Right lung (tissue), 5 donors: ENCODE results near the gene IFNL1. TPM values are rescaled to one million over a fixed set of nuclear protein-coding genes. Genes with fewer than 3 reads are reported as not detected.
"Not testable (repeated sequence)": the region's sequence is repeated elsewhere in the genome, so short reads cannot be mapped to it uniquely, and the experiment has no call there.

Experiments
- DNase-seq, 2 donors: peaks; one replicate each; pipeline ENCODE4 v3.0.0-alpha.2; 2013
- polyA plus RNA-seq, 5 donors: library from polyadenylated mRNA; unstranded; fragments of 120-200 nt; gene quantifications; one replicate each; pipeline versions ENCODE4 v1.2.1 to v1.2.3, GENCODE V29; 2013; ENCODE audit warnings: inconsistent platforms in 1 of 5, low replicate concordance in 1 of 5; ENCODE audit not compliant: insufficient read length in 5 of 5, insufficient read depth in 1 of 5

The IFNL1 gene
- polyA plus RNA-seq, 5 donors: not detected

DNA sequence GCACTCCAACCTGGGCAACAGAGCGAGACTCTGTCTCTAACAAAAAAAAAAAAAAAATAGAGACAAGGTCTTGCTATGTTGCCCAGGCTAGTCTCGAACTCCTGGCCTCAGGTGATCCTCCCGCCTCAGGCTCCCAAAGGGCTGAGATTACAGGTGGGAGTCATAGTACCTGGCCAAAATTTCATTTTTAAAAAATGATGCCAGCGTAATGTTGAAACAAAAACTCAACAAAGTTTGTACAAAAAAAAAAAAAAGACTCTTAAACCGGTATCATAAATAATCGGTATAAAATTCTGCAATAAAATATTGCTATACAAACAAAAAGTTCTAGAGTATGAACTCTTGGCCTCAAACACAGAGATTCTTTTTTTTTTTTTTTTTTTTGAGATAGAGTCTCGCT lies 36.1 kb downstream of the IFNL1 start:
- no peak for DNase-seq

DNA sequence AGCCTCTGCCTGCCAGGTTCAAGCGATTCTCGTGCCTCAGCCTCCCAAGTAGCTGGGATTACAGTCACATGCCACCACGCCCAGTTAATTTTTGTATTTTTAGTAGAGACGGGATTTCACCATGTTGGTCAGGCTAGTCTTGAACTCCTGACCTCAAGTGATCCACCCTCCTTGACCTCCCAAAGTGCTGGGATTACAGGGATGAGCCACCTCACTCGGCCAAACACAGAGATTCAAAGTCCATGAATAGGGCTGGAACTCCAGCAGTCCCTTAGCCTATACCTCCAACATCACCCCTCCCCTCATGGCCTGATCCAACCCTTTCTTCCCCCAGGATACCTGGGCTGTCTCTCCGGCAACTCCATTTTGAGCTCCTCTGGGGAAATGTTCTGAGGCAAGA lies 36.5 kb downstream of the IFNL1 start:
- not testable (repeated sequence) for DNase-seq

DNA sequence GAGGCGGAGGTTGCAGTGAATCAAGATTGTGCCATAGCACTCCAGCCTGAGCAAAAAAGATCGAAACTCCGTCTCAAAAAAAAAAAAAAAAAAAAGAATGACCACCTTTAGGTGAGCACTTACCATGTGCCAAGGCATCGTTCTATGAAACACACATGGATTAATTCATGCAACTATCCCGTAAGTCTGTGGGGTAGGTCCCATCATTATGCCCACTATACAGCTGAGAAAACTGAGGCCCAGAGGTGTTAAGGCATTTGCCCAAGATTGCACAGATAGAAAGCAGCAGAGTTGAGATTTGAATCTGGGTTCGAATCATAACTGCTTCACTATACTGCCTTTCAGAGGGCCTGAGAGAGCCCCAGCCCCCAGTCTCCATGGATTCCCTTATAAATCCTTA lies 37.3 kb downstream of the IFNL1 start:
- DNase-seq: no peak

DNA sequence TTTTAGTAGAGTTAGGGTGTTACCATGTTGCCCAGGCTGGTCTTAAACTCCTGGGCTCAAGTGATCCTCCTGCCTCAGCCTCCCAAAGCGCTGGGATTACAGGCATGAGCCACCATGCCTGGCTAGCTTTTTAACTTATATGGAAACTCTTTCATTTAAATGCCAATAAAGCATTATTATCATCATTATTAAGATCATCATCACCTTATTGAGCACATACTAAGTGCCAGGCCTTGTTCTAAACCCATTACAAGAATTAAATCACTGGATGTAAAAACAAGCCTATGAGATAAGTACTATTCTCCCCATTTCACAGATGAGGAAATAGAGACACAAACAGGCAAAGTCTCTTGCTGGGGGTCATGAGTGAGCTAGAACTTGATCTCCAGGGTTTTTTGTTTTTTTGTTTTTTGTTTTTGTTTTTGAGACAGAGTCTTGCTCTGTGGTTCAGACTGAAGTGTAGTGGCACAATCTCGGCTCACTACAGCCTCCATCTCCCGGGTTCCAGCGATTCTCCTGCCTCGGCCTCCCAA lies 38.3 kb downstream of the IFNL1 start:
- no peak for DNase-seq

DNA sequence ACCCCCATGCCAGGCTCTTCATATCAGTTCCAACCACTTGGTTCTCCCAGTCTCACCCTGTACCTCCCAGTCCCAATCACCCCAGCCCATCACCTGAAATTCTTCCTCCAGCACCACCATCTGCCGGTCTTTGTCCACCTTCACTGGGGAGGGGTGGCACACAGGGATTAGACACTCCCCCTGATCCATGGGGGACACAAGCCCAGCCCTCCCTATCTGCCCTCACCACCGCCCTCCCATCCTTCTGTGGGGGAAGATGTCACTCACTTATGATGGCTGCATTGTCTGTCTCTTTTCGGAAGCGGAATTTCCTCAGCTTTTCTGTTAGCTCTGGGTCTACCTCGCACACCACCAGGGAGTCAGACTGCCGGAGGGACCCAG lies 39.0 kb downstream of the IFNL1 start:
- no peak for DNase-seq

DNA sequence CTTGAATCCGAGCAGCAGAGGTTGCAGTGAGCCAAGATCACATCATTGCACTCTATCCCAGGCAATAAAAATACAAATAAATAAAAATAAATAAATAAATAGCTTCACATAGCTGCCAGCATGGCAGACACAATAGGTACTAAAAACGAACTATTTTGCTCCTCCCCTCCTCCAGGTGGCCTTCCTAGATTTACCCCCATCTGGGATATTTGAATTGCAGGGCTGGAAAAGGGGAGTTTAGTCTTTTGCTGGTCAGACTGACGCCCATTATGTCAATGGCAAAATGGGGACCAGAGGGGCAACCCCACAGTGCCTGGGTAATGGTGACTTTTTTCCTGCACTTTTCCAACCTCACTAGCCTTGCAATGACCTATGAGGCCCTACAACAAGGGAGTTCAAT lies 40.3 kb downstream of the IFNL1 start:
- DNase-seq: no peak

DNA sequence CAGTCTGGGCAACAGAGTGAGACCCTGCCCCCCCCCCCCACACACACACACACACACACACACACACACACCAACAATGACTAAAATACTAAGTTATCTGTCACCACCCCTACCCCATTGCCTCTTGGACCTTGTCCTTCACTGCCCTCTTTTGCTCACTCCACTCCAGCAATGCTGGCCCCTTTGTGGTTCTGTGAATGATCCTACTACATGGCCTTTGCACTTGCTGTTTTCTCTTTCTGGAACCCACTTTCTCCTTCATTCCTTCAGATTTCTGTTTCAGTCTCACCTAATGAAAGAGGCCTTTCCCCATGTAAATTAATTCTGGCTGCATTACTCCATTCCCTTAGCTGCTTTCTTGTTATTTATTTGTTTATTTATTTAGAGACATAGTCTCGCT lies 43.5 kb downstream of the IFNL1 start:
- DNase-seq: no peak

DNA sequence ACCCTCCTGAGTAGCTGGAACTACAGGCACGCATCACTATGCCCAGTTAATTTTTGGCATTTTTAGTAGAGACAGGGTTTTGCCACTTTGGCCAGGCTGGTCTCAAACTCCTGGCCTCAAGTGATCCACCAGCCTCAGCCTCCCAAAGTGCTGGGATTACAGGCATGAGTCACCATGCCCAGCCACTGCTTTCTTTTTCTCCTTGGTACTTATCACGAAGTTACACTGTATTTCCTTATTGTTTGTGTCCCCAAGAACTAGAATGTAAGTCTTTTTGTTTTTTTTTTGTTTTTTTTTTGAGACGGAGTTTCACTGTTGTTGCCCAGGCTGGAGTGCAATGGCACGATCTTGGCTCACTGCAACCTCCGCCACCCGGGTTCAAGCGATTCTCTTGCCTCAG lies 43.9 kb downstream of the IFNL1 start:
- DNase-seq: not testable (repeated sequence)

DNA sequence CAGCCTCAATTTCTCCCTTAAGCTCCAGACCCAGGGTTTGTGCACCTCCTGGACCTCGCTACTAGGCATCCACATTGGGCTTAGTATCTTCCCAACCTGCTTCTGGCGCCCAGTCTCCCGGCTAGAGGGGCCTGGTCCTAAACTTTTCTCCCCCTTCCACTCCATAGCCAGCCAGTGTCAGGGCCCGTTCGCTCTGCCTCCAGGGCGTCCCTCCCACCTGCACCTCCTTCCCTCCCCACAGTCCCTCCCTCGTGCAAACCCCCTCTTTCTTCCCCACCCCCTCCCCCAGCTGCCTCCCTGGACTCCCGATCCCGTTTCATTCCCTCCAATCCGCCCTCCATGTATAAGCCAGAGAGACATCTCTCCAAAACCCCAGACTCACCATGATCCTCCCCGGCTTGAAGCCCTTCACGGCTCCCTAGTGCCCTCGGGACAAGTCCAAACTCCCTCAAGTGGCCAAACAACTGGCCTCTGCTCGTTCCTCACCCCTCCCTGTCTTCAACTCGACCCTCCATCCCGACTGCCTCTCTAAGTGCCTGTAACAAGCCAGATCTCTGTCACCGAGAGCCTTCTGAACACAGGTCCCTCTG lies 45.0 kb downstream of the IFNL1 start:
- peak in 1 of 2 donors; percentile 34 for DNase-seq

DNA sequence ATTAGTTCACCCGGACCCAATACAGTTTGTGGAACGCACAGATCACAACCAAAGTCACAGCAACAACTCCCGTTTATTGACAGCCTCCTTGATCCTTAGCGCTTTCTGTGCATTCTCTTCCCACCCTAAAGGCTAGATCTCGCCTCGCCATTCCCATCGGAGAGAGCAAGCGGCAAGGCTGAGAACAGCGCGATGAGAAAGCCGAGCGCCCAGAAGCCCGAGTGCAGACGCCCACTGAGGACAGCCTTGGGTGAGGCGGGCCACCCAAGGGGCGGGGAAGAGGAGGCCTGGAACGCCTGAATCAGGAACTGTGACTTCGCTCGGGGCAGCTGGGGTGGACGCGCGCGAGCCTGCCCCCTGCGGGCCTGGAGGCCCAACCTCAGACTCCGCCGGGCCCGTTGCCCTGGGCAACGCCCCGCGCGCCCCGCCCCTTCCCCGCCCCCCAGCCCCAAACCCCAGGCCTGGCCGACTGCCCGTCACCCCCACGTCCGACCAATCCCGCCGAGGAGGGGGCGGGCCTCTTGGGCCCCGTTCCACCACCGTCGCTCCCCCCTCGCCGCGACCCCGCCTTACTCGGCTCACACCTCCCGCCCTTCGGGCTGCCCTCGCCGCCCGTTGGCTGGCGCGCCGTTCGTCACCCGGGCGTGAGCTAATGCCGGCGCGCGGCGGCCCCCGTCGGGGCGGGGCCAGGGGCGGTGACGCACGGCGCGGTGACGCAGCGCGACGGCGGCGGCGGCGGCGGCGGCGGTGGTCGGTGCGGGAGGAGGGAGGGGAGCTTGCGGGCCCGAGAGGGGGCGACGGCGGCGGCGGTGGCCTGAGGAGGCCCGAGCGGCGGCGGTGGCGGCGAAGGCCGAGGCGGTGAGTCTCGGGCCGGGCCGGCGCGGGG lies 45.8 kb downstream of the IFNL1 start, which contains the start of gene SAMD4B:
TSS of gene SAMD4B (plus strand) at position 703 of the 886 bp plus-strand sequence. CDS start 14,473 bp downstream, outside the sequence.
- peak; percentile 98 for DNase-seq

DNA sequence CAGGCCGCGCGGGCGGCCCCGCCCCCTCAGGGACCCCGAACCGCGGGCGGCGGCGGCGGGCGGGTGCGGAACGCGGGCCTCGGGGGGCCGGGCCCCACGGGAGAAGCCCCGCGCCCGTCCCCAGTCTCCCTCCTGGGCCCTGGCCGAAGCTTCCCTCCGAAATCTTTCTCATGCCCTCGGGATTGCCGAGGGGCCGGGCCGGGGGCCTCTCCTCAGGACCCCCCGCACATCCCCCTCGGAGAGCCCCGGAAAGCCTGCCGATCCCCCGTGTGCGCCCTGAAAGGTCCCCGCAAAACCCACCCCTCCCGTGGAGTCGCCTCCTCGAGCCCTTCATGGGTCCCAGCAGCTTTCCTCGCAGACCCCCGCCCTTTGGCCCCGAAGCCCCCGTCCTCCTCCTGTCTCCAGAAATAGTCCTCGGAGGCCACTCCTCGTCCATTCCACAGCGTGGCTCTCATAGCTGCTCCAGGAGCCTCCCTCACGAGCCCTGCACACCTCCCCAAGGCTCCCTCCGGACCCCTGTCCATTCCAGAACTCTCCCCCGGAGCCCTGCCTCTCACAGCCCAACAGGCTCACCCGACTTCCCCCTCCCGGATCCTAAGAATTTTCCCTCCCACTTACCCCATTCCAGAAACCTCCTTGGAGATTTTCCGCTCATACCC lies 46.6 kb downstream of the IFNL1 start:
- no peak for DNase-seq

DNA sequence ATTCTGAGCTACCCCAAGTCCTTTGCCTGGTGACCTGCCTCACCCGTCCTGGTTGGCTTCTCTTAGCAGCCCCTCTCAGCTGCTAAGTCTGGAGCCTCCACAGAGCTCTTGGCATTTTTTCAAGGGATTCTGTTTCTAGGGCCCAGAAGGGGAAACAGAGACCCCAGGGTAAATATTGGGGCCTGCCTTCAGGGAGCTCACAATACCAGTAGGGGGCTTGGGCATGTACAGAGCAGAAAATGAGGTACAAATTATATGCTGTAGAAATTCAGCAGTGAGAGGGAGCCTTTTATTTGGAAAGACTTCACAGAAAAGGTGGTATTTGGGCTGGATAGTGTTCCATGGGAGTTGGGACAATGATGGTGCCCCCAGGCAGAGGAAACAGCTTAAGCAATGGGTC lies 49.7 kb downstream of the IFNL1 start:
- DNase-seq: no peak

DNA sequence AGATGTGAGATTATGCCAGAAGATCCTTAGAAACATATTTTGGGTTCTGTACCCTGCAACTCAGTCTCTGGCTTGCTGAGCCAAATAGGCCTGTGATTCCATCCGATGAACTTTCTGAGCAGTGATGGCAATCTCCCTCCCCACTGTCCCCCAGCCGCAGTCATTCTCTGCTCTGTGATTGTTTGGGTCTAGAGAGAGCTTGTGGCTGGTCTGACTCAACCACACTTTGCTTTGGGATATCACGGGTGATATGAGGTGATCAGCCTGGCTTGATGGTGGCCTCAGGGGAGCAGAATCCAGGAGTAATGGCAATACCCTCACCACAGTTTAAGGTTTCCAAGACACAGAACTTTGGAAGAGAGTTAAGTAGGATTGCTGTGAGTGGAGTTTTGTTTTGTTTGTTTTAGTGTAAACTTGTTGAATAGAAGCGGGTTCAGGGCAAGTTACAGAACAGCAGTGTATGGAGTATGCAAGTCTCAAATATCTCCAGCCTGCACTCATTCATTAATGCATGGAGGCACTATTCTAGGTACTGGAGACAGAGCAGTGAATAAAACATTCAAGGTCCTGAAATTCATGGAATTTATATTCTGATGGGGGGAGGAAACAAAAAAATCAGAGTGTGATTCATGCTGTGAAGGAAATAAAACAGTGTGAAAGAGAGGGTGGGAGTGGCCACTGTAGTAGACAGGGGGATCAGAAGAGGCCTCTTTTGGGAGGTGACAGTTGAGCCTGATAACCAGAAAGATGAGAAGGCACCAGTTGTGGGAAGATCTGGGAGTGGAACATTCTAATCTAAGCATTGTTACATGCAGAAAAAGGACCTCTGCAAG lies 51.3 kb downstream of the IFNL1 start:
- no peak for DNase-seq

Other genes with a start within 250 kb of the IFNL1 start
- under 1 TPM; 0.08 to 0.16 (median 0.14) TPM for gene ACP7, start 212.0 kb upstream of the IFNL1 start, polyA plus RNA-seq
- gene PAK4, start 170.6 kb upstream of the IFNL1 start, polyA plus RNA-seq: 10 to 100 TPM; 32.3 to 71.0 (median 52.4) TPM
- under 1 TPM; 0.09 to 0.29 (median 0.21) TPM for gene NCCRP1, start 99.4 kb upstream of the IFNL1 start, polyA plus RNA-seq
- not detected for gene SYCN, start 92.1 kb upstream of the IFNL1 start, polyA plus RNA-seq
- gene IFNL3, start 51.4 kb upstream of the IFNL1 start, polyA plus RNA-seq: not detected
- gene IFNL4, start 47.6 kb upstream of the IFNL1 start, polyA plus RNA-seq: not detected
- not detected for gene IFNL2, start 28.0 kb upstream of the IFNL1 start, polyA plus RNA-seq
- gene LRFN1, start 24.5 kb downstream of the IFNL1 start, polyA plus RNA-seq: 1 to 10 TPM; 1.3 to 3.3 (median 2.1) TPM
- 10 to 100 TPM; 42.5 to 54.5 (median 50.2) TPM for gene GMFG, start 39.6 kb downstream of the IFNL1 start, polyA plus RNA-seq
- 100 to 1,000 TPM in 3 of 5 donors, 10 to 100 TPM in 2; 79.7 to 128 (median 117) TPM for gene SAMD4B, start 46.0 kb downstream of the IFNL1 start, polyA plus RNA-seq
- gene PAF1, start 94.7 kb downstream of the IFNL1 start, polyA plus RNA-seq: 10 to 100 TPM; 57.7 to 71.1 (median 69.7) TPM
- 10 to 100 TPM; 32.9 to 45.0 (median 34.4) TPM for gene MED29, start 95.0 kb downstream of the IFNL1 start, polyA plus RNA-seq
- 100 to 1,000 TPM in 1 of 5 donors, 10 to 100 TPM in 4; 36.6 to 122 (median 82.1) TPM for gene ZFP36, start 110.4 kb downstream of the IFNL1 start, polyA plus RNA-seq
- 10 to 100 TPM; 75.8 to 98.2 (median 89.8) TPM for gene PLEKHG2, start 116.3 kb downstream of the IFNL1 start, polyA plus RNA-seq
- gene RPS16, start 139.5 kb downstream of the IFNL1 start, polyA plus RNA-seq: 1,000 to 10,000 TPM; 1,340 to 2,075 (median 1,433) TPM
- 100 to 1,000 TPM; 112 to 153 (median 126) TPM for gene SUPT5H, start 149.2 kb downstream of the IFNL1 start, polyA plus RNA-seq
- 10 to 100 TPM; 57.7 to 81.3 (median 69.1) TPM for gene TIMM50, start 184.4 kb downstream of the IFNL1 start, polyA plus RNA-seq
- gene DLL3, start 202.5 kb downstream of the IFNL1 start, polyA plus RNA-seq: under 1 TPM; 0.18 to 0.59 (median 0.43) TPM
- gene SELENOV, start 218.7 kb downstream of the IFNL1 start, polyA plus RNA-seq: under 1 TPM in 4 of 5 donors, not detected in 1; 0.25 to 0.51 (median 0.42) TPM
- gene EID2B, start 236.4 kb downstream of the IFNL1 start, polyA plus RNA-seq: 1 to 10 TPM; 4.1 to 5.4 (median 4.6) TPM
- 10 to 100 TPM; 11.7 to 17.9 (median 15.9) TPM for gene EID2, start 243.8 kb downstream of the IFNL1 start, polyA plus RNA-seq